ENCODE results near the gene SHROOM2.
"Not testable (repeated sequence)": the region's sequence is repeated elsewhere in the genome, so short reads cannot be mapped to it uniquely, and the experiment has no call there.

SHROOM2 gene

DNA sequence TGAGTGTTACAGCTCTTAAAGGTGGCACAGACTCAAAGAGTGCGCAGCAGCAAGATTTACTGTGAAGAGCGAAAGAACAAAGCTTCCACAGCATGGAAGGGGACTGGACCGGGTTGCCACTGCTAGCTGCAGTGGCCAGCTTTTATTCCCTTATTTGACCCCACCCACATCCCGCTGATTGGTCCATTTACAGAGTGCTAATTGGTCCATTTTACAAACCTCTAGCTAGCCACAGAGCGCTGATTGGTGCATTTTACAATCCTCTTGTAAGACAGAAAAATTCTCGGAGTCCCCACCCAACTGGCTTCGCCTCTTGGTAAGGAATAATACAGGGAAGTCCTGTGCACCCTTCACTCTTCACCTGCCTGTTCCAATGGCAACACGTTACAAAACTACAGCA lies 1.9 kb upstream of the SHROOM2 start:
- DNase-seq, result no peak

DNA sequence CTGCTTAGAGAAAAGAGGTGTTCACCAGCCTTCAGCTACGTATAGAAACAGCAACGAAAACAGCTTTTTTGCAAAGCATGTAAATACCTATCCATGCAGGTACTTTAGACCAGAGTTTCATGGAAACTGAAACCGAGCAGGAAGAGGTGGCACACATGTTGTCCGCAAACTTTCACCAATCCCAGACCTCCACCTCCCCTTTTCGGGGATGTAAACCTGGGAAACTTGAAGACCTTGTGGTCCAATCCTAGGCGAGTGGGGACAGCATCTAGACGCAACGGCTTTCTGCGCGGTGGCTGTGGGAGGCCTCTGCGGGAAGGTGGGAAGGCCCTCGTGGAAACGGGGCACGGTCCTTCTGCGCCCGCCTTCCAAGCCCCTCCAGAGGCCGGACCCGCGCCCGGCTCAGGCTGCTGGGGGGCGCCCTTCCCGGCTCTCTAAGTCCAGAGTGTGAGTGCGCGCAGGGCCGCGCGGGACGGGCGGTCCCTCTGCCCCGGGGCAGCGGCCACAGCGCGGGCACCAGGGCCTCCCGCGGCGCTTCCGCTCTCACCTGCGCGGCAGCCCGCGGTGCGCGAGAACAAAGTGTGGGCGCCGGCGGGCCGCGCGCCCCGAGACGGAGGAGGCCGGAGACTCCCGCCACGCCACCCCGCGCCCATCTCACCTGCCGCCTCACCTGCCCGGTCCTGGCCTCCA lies 830 bp upstream of the SHROOM2 start:
- DNase-seq, result no peak

DNA sequence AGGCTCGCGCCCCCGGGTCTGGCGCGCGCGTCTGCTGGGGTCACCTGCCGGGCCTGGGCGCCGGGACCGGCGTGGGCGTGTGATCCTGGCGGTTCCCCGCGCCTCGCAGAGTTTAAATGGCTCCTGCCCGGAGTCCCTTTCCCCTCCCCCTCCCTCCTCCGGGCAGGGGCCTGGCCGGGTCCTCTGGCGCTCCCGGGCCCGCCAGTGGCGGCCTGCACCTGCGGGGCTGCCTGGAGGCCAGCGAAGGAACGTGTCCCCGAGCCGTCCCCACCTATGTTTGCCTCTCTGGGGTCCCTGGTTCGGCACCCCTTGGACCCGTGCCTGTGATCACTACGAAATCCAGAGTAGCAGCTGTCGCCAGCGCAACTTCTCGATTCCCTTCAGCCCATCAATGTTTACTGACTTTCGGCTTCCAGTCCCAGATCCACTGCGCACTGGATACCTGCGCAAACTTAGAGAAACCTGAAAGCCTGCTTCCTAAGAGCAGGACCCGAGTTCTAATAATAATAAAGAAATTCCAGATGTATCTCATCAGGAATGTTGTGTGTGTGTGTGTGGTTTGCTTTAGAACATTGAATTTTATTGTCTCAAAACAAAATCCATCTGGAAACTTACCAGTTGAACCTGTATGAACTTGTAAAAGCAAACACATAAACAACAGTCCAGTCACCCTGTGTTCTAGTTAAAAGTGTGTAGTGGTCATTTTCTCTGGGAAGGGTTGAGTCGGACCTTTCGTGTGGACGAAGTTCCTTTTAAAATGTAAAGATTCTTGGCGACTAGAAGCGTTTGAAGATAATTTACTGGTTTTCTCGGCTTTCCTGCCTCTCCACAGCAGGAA lies 788 bp downstream of the SHROOM2 start:
- DNase-seq, result peak; percentile 5

DNA sequence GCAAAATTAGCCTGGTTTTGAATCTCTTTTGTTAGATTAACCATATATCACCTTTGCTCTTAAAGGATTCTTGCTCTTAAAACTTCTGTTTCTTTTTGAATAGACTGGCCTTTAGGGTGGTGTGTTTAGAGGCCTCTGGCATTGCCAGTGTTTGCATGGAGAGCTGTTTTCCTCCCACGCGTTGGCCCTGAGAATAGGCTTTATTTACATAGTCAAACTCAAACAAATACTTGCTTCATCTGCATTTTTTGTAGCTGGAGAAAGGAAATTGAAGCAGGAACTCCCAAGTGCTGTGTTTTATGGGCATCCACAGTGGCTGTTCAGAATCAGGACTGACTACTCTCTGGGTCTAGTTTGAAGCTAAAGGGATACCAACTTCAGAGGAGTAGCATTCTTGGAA lies 2.7 kb downstream of the SHROOM2 start:
- peak; percentile 29 for DNase-seq

DNA sequence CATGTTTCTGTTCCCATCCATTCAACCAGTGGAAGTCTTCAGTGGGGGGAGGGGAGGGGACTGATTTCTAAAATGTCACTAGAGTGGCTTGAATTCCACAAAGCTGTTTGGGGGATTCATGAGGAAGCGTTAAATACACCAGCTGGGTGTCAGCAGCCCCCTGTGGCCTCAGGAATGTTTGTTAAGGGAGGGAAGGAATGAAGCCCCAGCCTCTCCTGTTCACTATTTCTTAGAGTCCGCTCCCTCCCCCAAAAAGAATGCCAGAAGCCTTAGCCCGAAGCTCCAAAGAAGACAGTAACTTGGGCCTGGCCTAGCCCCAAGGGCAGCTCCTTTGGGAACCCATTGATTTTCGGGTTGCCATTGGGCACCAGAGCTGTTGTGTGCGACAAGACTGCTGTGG lies 3.3 kb downstream of the SHROOM2 start:
- DNase-seq, result no peak

DNA sequence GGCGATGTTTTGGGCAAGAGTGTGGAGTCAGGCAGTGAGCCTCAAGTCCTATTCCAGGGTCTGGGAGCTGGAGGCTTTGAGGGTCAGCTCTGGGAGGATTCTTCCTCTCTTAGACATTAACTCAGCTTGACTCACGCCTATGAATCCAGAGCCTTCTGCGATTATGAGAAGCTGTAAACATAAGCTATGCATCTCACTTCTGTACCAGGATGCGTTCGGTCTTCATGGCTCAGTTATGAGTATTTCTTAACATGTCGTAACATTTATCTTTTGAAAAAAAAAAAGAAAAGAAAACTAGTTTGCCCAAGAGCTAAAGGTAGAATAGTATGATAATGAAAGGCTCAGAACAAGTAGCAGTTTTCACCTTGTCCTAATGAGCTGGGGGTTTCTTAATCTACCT lies 4.6 kb downstream of the SHROOM2 start:
- no peak for DNase-seq

DNA sequence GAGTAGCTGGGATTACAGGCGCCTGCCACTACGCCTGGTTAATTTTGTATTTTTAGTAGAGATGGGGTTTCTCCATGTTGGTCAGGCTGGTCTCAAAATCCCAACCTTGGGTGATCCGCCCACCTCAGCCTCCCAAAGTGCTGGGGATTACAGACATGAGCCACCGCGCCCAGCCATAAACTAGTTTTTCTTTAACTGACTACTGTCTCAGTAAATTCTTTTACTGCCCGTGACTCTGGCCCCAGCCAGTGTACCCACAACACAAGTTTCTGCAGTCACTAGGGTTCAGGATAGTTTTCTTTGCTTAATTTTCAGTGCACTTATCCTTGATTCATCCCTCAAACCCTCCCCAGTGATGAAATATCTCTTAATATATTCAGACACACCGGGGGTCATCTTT lies 8.3 kb downstream of the SHROOM2 start:
- no peak for DNase-seq

DNA sequence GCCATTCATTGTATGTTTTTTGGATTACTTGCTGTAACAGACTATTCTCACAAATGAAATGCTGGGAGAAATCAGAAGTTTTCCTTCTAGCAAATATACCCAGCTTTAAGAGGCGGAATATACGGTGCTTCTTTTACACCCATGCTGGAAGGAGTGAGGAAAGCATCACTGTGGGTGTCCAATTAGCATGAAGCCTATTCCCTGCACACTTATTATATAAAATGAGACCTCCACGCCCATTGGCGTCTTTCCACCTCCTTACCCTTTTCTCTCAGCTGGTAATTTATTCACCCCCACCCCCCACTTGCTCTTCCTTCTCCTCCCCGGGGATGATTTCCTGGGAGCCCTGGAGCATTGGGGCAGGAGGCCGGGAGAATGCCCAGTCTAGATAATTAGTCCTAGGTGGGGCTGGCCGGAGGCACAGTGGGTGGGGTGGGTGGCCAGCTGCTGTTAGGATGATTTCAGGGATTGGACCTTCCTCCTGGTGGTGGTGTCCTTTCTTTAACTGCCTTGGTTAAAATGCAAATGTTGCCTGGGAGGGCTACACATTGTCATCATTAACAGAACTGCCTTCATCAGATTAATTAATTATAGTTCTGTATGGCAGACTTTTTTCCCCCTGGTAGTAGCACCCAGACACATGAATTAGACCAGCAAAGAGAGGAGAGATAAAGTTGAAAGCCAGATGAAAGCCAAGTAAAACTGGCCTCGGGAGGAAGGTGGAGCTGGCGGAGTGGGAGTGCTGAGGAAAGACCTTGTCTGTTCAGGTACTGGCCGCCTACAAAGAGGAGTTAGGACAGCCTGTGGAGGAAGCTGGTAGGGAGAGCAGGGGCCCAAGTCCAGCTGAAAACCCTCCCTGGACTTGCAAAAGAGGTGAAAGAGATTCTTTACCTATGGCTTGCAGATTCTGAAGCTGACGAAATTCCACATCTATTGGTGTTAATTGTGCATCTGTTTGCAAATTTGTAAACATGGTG lies 11.4 kb downstream of the SHROOM2 start:
- no peak for DNase-seq

DNA sequence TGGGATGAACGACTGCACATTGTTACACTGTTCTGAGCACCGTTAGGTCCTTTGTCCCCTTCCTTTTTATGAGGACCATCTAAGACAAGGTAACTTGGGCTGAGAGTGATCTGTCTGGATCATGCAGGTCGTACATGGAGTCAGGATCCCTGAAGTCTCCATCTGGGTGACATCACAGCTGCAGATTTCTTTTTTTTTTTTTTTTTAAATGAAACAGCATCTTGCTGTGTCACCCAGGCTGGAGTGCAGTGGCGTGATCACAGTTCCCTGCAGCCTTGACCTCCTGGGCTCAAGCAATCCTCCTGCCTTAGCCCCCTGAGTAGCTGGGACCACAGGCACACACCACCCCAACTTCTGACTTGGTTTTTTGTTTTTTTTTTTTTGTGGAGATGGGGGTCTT lies 16.5 kb downstream of the SHROOM2 start:
- DNase-seq, result no peak

DNA sequence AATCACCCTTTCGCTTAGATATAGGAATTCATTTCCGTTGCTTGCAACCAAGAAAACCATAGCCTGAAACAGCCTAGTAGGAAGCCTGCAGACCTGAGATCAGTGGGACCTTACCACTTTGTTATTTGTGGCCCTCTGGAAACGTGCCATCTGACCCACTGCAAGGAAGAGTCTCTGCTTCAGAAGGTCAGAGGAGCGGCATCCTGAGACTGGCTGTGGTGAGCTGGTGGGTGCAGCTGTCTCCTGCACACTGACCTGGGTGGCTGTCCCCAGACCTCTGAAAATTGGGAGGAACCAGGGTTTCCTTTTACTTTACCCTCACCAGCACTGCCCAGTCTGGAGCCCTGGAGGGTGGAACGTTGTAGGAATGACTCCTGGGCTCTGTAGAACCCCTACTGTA lies 18.2 kb downstream of the SHROOM2 start:
- no peak for DNase-seq

DNA sequence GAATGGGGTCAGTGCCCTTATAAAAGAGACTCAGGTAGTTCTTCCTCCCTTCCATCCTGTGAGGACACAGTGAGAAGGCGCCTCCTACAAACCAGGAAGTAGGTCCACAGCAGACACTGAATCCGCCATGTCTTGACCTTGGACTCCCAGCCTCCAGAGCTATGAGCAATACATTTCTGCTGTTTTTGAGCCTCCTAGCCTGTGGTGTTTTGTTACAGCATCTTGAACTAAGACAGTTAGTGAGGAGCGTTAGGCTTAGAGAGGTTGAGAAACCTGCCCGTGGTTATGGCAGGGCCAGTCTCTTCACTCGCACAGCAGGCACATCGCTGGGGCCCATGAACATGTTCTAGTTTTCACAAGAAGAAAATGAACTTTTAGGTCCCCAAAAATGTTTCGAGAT lies 19.7 kb downstream of the SHROOM2 start:
- no peak for DNase-seq

DNA sequence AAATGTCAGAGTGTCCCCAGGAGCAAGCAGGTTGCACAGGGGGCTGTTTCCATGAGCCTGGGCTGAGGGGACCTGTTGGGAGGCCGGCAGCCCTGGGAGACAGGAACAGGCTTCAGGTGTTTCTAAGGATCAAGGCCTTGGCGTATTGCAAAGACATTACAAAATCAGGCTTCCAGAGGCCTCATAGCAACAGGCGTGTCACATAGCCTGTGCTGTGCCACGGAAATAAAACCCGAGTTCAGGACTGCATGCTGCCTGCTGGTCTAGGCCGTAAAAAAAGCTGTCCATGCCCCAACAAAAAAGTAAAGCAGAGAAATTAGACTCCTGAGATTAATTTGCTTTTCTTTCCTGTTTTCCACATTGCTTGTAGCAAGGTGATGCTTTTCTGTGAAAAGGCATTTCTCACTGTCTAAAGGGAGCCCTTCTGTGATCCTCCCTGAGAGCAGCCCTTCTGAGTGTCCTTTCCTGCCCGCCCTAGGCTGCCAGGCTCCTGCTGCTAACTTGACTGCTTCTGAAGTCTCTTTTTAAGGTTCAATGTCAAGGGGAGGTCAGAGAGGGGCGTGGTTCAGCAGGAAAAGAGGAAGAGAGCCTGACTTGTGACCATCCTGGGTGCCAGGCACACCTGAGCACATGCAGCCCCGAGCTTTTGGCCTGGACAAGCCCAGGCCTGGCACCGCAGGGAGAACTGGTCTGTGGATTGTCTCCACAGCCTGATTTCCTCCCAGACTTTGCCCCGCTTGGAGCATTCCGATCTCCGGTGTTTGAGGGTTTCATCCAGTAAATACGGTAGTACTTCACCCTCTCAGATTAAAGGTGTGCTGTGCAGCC lies 21.3 kb downstream of the SHROOM2 start:
- DNase-seq, result no peak

DNA sequence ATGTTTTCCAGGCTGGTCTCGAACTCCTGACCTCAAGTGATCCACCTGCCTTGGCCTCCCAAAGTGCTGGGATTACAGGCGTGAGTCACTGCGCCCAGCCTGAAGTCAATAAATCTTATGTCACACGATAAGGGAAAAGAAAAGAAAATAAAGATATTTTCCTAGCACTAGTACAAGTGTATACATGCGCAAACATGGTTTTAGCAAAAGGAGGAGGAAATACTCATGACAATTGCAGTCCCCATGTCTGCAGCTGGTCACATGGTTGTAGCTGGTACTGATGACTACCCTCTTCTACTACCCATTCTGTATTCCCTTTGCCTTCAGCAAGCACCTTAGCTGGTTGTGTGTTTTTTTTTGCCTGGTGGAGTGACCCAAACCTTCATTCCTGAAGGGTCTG lies 23.6 kb downstream of the SHROOM2 start:
- not testable (repeated sequence) for DNase-seq

DNA sequence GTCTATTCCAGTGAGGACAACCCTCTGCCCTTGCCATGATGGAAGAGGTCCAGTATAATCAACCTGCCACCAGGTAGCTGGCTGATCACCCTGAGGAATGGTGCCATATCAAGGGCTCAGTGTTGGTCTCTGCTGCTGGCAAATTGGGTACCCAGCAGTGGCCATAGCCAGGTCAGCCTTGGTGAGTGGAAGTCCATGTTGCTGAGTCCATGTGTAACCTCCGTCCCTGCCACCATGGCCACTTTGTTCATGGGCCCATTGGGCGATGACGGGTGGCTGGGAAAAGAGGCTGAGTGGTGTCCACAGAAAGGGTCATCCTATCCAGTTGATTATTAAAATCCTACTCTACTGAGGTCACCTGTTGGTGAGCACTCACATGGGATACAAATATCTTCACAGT lies 24.9 kb downstream of the SHROOM2 start:
- not testable (repeated sequence) for DNase-seq

DNA sequence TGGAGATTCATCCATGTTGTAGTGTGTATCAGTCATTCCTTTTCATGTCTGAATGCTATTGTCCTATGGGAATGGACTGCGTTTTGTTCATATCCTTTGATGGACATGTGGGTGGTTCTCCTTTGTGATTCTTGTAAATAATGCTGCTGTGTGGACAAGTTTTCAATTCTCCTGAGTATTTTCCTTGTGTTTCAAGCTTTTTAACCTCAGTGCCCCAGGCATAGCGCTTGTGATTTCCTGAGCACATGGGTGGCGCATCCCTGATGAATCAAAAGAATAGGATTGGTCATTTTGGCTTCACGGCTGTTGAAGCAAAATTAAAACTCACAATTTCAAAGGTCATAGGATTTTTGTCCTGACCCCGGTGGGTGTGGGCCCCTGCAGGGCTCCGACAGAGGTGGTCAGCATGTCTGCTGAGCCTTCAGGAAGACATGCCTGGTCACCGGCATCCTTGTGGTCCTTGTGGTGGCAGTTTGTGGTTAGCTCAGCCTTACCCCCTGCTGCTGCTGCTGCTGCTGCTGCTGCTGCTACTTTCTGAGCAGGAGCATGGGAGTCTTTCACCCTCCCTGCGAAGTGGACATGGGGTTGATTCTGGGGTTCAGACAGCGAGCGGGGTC lies 30.0 kb downstream of the SHROOM2 start:
- DNase-seq, result no peak

DNA sequence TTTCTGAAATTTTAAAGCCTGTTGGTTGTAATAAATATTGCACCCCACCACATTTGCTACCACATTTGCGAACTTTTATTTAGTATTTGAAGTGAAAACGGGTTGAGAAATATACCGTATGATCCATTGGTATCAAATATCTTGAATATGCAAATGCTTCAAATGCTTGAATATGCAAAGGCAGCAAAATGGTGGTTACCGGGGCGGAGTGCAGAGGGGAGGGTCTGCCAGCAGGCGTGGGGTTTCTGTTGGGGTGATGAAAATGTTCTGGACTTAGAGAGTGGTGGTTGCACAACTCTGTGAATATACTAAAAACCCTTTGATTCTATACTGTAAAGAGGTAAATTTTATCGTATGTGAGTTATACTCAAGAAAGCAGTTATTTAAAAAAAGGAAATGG lies 35.3 kb downstream of the SHROOM2 start:
- DNase-seq, result no peak

DNA sequence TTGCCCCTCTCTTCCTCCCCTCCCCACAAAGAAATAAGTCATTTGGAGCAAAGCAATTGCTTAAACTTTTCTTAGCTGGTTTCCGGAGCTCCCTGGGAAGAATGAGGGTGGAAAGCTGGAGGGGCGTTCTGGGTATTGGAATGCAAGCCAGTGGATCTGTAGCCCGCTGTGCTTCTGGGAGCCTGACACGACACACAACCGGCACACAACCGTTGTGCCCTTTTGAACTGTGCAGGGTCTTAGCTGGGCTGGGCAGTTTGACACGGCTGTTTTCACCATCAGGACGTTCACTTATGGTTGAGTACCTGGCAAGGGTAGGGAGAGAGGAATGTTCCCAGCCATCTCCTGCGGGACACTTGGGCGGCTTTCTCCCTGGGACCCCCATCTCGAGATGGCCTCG lies 38.3 kb downstream of the SHROOM2 start:
- DNase-seq, result no peak

DNA sequence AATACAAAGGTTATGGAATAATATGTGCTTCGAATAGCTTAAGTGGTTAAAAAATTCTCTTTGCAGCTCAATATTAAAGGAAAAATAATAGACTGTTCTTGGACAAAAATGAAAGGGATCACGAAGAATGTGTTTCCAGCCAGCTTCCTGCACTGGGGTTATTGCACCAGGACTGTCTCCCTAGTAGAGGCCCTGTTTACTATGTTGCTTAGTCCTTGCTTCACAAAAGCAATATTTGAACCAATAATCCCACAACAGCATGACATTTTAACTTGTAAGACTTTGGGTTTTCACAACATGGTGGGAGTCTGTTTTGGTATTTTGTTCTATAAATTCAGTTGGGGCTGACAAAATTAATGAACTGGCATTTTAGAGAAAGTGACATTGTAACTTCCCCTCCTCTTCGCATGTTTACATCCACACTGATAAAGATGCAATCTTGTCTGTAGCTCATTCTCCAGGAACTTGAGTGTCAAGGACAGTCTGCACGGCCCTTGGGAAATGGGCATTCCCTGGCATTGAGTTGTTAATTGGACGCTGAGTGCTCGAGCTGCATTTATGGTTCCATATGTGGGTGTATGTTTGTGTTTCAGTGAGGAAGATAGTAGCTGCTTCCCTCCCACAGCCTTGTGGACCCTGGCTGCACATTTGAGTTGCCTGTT lies 39.0 kb downstream of the SHROOM2 start:
- DNase-seq, result no peak

DNA sequence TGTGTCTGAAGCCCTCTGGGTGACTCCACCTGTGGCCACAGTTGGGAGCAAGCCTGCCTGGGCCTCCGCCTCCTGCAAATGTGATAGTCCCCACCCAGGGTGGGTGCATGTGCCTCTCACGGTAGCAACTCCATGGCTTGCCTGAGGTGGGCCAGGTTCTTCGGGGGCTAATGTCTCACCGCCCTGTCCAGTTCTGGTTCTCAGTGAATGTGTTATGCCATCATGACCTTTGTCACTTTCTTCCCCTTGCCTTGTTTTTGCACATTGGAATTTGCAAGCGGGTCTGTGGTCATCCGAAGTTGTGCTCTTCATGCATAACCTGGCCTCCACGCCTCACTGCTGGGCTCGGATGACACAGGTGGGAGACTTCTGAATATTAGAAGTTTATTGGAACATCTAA lies 39.7 kb downstream of the SHROOM2 start:
- no peak for DNase-seq

DNA sequence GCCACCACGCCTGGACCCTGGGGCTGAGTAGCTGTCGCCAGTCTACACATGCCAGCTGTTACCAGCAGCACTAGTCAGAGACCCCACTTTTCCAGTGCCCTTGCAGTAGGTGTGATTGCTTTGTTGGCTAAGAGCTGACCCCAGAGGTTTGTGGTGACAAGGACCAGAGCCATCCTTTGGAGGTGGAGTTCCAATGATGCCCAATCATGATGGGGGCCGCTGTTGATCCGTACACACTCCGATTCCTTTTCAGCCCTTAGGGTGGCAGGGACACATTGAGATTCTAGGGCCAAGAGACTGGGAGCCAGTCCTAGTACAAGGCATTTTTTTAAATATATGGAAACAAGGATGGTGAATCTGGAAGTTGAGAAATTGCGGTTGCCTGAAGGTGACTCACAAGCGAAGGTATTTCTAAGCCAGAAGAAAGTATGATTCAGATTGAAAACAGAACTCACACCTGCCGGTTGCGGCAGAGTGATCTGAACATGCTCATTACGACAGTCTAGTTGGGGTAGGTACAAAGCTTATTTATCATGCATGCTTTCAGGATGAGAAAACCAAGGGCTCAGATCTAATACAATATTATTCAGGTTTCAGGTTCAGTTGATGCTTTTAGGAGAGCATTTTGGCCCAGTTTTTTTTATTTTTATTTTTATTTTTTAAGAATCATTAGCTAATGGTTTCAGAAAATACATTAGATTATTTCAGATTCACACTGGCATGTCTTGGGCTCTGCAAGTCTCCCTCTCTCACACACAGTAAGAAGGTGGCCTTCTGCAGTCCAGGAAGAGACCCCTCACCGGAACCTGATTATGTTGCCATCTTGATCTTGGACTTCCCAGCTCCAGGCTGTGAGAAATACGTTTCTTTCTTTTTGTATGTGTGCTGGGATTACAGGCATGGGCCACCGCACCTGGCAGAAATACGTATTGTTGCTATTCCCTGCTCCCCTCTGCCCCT lies 43.4 kb downstream of the SHROOM2 start:
- DNase-seq, result no peak

All from NCI-H1105 treated with DMSO at 0.1 percent for 48 hours (cell line).